Measurements from ENCODE around the gene CMTM1.

Gene CMTM1

DNA sequence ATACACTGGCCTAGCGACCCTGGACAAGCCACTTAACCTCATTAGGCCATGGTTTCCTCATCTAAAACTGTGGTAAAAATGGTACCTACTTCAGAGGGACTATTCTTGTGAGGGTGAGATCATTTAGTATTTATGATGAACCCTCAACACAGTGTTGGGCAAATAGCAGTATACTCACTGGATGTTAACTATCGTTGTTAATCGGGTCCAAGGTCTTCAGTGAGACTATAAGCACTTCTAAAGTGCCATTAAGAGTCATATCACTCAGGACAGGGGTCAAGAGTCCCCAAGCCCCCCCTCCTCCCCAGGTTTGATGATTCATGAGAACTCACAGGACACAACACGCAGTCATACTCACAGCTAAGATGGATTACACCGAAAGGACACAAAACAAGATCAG, 27.3 kb upstream of the CMTM1 start:
- no peak for DNase-seq (ENCODE audit: low read depth)

DNA sequence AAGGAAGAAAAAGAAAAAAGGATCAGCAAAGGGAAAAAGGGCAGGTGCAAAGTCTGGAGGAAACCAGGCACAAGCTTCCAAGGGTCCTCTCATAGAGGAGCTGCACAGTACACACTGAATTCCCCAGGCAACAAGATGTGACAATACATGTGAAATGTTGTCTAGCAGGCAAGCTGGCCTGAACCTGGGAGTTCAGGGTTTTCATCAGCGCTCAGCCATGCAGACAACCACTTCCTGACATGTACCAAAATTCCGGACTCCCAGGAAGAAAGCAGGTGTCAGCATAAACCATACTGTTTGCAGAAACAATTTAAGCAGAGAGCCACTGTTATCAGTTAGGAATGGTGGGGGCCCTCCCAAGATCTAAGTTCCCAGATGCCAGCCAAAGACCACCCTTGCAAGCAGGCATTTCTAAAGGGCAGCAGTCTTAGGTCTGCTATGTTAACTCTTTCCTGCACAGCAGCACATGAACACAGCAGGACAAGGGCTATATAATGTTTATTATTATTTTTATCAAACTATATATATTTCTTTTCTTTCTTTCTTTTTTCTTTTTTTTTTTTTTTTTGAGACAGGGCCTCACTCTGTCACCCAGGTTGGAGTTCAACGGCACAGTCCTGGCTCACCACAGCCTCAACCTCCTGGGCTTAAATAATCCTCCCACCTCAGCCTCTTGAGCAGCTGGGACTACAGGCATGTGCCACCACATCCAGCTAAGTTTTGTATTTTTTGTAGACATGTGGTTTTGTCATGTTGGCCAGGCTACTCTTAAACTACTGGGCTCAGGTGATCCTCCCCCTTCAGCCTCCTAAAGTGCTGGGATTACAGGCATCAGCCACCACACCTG, 26.4 kb upstream of the CMTM1 start:
- no peak for DNase-seq (ENCODE audit: low read depth)

GRCh38 chr16:66541388-66542355, 24.6 kb upstream of the CMTM1 start:
- no peak for DNase-seq (ENCODE audit: low read depth)

DNA sequence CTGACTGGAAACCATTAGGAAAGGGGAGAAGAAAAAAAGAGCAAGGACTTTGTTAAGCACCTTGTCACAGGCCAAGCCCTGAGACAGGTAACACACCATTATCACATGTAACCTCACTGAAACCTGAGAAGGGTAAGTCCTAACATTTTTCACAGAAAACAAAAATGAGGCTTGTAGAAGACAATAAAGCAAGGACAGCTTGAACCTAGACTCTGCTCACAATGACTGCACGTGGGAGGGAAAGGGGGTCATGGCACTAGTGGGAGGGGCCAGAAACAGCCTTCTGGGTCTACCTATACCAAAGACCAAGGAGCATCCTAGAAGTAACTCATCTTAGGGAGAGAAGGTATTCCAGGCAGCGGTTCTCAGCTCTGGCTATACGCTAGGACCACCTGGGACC, 23.8 kb upstream of the CMTM1 start:
- no peak for DNase-seq (ENCODE audit: low read depth)

DNA sequence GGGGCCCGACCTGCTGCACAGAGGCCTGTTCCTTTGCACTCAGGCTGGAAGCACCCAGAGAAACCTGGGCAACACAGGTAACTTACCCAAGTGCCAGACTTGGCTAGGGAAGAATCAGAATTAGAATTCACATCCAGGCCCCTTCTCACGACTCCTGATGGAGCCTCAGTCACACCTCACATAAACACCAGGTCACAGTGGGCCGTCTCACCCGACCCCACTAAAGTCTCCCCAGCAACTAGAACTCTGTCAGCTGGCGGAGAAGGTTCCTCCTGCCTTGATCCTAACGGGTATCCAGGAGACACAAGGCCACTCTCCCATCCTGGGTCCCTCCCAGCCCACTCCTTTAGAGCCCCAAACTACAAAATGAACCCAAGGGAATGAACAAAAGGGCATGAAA, 22.7 kb upstream of the CMTM1 start:
- DNase-seq (ENCODE audit: low read depth), result no peak

DNA sequence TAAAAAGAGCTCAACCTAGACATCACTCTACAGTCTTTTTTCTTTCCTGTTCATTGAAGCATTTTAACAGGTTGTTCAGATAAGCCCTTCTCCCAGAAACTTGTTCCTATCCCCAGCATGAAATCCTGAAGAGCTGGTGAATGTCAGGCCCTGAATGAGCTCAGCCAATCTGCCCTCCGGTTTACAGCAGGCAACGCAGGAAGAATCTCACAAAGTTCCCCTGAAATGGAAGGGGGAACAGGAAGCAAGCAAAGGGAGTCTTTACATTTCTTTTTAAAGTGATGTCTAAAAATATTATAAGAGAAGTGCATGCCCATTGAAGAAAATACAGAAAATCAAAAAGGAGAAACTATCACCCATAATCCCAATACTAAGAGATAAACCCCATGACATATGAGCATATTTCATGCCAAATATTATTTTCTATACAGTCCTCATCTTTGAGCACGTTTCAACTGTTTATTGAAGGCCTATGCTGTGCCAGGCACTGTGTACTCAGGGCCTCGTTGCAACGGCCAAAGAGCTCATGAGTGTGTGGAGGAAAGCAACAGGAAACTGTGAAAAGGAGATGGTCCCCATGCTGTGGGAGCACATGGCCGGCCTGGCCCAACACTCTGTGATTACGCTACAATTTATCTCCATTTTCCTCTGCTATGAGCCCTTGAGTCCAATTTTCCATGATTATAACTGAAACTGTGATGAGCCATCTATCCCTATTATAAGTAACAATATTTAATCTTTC, 22.1 kb upstream of the CMTM1 start:
- no peak for DNase-seq (ENCODE audit: low read depth)

- no peak for DNase-seq (ENCODE audit: low read depth)
Observed at GRCh38 chr16:66547101-66547989, 18.9 kb upstream of the CMTM1 start.

GRCh38 chr16:66548068-66548467, 18.2 kb upstream of the CMTM1 start:
- DNase-seq (ENCODE audit: low read depth), result no peak

- DNase-seq (ENCODE audit: low read depth), result no peak
Observed at GRCh38 chr16:66548868-66549267, 17.4 kb upstream of the CMTM1 start.

GRCh38 chr16:66549284-66550131, 16.7 kb upstream of the CMTM1 start, which contains the start of gene TK2:
TK2 (minus strand) TSS chr16:66550122; CDS start chr16:66550061, 61 bp downstream.
- DNase-seq (ENCODE audit: low read depth), result peak; percentile 24

DNA sequence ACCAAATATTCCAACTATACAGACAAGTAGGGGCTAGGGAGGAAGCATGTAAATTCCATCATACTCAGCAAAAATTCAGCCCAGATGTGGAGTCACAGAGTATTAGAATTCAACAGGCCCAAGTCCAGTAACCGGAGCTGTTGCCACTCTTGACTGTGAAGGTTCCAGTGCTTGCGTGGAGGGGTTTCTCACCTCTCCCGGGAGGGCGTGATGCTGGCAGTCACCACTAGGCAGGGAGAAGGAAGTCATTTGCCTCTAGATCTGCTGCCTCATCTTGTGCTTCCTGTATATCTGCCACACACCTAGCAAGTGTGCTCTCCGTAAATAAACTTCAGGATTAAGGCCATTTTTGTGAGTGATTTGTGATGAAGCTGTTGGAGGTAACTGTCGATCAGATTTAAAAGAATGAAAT, 14.9 kb upstream of the CMTM1 start:
- DNase-seq (ENCODE audit: low read depth), result peak; percentile 49

DNA sequence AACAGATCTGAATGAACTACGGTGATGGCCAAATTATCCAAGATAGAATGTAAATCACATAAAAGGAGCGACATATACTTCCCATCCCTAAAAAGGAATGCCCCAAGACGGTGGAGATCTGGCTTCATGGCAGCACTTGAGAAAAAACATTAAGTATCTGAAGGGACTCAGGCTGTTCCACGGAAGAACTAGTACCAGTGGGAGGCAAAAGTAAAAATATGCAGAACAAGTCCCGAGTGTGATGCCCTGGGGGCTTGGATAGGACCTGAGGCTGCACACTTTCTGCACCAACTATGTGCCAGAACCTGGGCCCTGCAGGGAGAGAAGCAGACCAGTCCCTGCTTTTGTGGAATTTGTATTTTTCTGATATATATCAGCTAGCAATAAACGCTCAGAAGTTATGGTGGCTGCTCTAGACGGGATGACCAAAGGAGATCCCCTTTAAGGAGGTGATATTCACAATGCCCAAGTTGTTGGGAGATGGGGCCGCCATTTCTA, 14.4 kb upstream of the CMTM1 start:
- no peak for DNase-seq (ENCODE audit: low read depth)

DNA sequence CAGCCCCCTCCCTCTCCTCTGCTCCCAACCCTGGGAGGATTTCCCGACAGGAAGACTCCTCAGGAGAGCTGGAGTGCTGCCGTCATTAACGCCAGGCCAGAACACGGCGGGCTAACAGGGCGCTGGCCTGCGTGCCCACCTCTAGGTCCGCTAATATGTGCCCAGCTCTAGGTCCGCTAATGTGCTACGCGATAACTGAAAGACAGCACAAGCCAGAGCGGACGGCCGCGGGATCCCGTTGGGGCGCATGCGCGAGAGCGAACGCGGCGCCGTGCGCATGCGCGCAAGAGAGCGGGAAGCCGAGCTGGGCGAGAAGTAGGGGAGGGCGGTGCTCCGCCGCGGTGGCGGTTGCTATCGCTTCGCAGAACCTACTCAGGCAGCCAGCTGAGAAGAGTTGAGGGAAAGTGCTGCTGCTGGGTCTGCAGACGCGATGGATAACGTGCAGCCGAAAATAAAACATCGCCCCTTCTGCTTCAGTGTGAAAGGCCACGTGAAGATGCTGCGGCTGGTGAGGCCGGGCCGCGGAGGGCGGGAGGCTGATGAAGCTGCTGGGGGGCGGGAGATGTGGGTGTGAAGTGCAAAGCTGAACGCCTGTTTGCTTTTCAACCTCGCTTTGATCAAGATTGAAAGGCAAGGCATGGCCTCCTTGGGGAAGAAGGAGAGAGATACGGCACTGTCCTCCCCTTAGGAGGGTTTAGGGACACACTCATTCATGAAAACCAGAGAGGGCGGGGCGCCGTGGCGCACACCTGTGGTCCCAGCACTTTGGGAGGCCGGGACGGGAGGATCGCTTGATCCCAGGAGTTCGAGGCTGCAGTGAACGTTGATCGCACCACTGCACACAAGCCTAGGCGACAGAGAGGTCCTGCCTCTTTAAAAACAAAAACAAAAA, 13.7 kb upstream of the CMTM1 start, which contains the start of gene CKLF:
Gene CKLF, plus strand, starts transcription at position 291 of the 892 bp plus-strand sequence. Its CDS starts 140 bp downstream, at position 431.
- DNase-seq (ENCODE audit: low read depth), result peak; percentile 84

GRCh38 chr16:66553223-66553622, 13.0 kb upstream of the CMTM1 start:
- no peak for DNase-seq (ENCODE audit: low read depth)

- DNase-seq (ENCODE audit: low read depth), result no peak
Observed at GRCh38 chr16:66554021-66554420, 12.2 kb upstream of the CMTM1 start.

GRCh38 chr16:66554495-66554894, 11.7 kb upstream of the CMTM1 start:
- no peak for DNase-seq (ENCODE audit: low read depth)

- DNase-seq (ENCODE audit: low read depth), result no peak
Observed at GRCh38 chr16:66560107-66560506, 6.1 kb upstream of the CMTM1 start.

DNA sequence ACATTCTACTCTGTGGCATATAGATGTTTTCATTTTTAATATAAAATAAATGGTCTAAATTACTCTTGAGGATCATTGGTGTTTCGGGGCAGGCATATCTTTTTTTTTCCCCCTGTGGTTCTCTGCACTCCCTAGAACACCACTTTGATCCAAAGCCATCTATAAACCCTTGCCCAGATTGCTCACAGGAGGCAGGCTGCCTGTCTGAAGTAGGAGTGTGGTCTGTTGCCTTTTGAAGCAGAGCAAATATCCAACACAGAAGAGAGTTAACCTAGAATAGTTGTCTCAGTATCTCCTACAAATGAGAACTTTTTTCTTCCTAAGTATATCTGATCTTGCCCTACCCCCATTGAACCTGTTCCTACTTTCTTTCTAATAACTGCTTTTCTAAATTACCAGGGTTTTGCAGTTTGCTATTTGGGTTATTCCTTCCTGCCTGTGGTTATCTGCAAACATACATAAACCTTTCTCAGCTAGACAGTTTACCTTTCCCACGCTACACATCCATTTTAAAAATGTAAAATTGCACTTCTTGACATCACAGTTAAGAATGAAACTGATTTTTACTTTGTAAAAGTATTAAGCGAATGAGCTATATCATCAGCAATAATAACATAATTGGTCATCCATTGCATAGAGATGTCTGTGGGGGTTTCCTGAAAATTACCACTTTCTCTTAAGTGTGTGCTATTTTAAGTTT, 4.7 kb upstream of the CMTM1 start:
- no peak for DNase-seq (ENCODE audit: low read depth)
